ENCODE data around the gene SASH1.

The SASH1 gene

DNA sequence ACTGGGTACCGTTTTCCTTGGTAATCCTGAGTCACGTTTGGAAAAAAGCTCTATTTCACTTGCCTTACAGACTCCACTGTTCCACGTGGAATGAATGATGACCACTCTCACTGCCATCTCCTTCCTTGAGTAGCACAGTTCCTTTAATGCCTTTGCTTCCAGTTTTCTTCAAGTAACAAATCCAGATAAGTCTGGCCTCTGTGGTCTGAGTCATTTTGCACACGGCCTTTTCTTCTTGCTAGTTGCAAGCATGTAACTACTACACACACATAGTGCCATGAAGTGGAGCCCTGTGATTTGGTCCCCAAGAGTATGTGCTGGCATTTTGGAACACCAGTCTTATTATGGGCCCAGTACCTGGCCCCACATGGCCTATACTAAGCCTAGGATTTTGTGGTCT lies 182.8 kb downstream of the SASH1 start:
- ATAC-seq (replicated peaks) (peak in 1 of 2 donors; percentile 24), DNase-seq (no peak)
- Mint-ChIP-seq H3K27ac (no peak overlapping the region), H3K4me3 (no peak overlapping the region), H3K27me3 (peaks cover 0 to 5% of the 10 kb centered on the region in 2 donors), H3K9me3 (no peaks in the 10 kb centered on the region), H3K4me1 (peaks cover 32 to 44% of the 10 kb centered on the region in 2 donors), H3K36me3 (no peaks in the 10 kb centered on the region)

DNA sequence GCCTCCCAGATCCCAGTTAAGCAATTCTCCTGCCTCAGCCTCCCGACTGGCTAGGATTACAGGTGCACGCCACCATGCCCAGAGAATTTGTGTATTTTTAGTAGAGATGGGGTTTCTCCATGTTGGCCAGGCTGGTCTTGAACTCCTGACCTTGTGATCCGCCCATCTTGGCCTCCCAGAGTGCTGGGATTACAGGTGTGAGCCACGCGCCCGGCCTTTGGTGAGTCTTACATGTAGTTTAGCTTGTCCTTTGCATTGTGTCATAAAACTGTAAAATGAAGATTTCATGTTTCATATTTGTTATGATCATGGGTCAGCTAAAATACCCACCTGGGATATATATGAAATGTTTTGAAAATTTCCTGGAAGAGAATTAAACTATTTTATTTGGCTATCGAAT lies 183.5 kb downstream of the SASH1 start:
- peaks cover 0 to 5% of the 10 kb centered on the region in 2 donors for H3K27me3 Mint-ChIP-seq
- H3K4me1 Mint-ChIP-seq, result peaks cover 28 to 37% of the 10 kb centered on the region in 2 donors
- no peak for DNase-seq
- no peak overlapping the region for H3K4me3 Mint-ChIP-seq
- H3K36me3 Mint-ChIP-seq, result no peaks in the 10 kb centered on the region
- ATAC-seq (replicated peaks), result no peak
- H3K9me3 Mint-ChIP-seq, result no peaks in the 10 kb centered on the region
- H3K27ac Mint-ChIP-seq, result no peak overlapping the region

DNA sequence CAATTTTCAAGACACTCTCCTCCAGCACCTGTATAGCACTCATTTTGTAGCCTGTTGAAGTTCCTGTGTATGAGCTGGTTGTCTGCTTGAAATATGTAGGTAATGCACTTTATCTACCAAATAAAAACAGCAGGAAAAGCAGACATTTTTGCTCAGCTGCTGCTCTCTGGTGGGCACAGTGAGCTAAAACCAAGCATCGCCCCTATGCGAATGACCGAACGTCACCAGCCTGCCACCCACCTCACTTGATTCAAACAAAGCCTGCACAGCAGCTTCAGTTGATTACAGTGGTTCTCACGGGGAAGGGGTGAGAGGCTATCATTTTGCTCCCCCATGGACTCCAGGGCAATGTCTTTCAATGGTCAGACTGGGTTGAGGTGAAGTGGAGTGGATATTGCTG lies 185.7 kb downstream of the SASH1 start:
- ATAC-seq (replicated peaks), result no peak
- no peak for DNase-seq
- H3K36me3 Mint-ChIP-seq, result peaks cover 0 to 2% of the 10 kb centered on the region in 2 donors

DNA sequence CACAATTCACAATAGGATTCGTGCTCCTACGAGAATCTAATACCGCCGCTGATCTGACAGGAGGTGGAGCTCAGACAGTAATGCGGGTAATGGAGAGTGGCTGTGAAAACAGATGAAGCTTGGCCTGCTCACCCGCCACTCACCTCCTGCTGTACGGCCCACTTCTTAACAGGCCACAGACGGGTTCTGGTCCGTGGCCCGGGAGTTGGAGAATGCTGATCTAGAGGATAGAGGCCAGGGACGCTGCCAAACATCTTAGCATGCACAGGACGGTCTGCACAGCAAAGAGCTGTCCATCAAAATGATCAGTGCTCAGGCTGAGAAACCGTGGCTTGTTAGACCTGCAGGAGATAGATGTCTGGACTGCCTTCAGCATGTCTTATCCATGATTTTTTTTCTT lies 186.4 kb downstream of the SASH1 start:
- Mint-ChIP-seq H3K27ac (no peak overlapping the region), H3K9me3 (no peaks in the 10 kb centered on the region), H3K4me3 (no peak overlapping the region), H3K4me1 (peaks cover 12 to 15% of the 10 kb centered on the region in 2 donors), H3K36me3 (peaks cover 0 to 2% of the 10 kb centered on the region in 2 donors), H3K27me3 (peaks cover 8 to 18% of the 10 kb centered on the region in 2 donors)
- no peak for ATAC-seq (replicated peaks)
- no peak for DNase-seq

More for the DNA sequence above, 185.7 kb downstream of the SASH1 start:
- H3K4me1 Mint-ChIP-seq, result peaks cover 17% of the 10 kb centered on the region in 2 donors
- H3K27ac Mint-ChIP-seq, result no peak overlapping the region
- no peak overlapping the region for H3K4me3 Mint-ChIP-seq
- H3K9me3 Mint-ChIP-seq, result no peaks in the 10 kb centered on the region
- peaks cover 8 to 18% of the 10 kb centered on the region in 2 donors for H3K27me3 Mint-ChIP-seq

DNA sequence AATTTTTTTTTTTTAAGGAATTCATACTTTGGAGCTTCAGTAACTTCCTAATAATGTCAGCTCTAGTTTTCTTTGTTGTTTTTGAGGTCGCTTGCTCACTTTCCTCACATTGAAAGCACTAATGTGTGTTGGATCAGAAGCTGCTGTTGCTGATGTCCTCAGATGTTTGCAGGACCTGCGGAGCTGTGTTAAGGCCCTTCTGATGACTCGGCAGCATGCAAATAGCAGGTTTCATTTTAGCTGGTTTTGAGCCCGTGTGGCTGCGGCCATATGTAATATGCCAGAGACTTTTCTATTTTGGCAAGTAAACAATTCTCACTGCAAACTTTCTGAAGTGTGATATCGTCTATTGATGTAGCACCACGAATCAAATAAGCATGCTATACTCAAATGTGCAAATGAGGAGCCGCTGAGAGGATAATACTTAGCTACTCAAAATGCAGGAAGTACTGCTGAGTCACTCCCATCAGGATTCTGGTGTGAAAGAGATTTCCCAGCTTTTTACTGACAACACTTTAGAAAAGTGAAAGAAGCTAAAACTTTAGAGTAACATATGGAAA lies 187.8 kb downstream of the SASH1 start:
- H3K4me3 Mint-ChIP-seq, result no peak overlapping the region
- H3K27ac Mint-ChIP-seq, result no peak overlapping the region
- peaks cover 8 to 18% of the 10 kb centered on the region in 2 donors for H3K27me3 Mint-ChIP-seq
- peaks cover 0 to 2% of the 10 kb centered on the region in 2 donors for H3K36me3 Mint-ChIP-seq
- no peaks in the 10 kb centered on the region for H3K9me3 Mint-ChIP-seq
- peaks cover 1 to 7% of the 10 kb centered on the region in 2 donors for H3K4me1 Mint-ChIP-seq
- DNase-seq, result no peak
- peak; percentile 65 to 66 for ATAC-seq (replicated peaks)

DNA sequence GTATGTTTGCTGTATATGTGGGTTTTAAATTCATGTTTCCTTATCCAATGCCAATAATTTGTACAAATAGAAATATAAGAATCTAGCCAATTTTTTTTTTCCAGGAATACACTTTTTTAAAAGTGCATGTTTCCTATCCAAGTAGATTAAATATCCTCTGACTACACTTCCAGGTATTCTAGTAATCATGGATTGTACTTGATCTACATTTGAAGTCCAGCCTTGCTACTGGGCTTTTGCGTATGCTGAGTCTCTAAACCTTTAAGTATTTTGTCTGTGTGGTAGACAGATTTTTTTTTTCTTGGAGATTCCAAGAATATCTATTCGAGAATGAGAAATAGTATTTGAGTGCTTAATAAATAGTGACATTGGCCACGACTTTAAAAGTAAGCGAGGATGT lies 188.3 kb downstream of the SASH1 start:
- no peak for DNase-seq
- no peak for ATAC-seq (replicated peaks)
- no peak overlapping the region for H3K27ac Mint-ChIP-seq
- H3K27me3 Mint-ChIP-seq, result peaks cover 8 to 18% of the 10 kb centered on the region in 2 donors
- no peak overlapping the region for H3K4me3 Mint-ChIP-seq
- H3K9me3 Mint-ChIP-seq, result no peaks in the 10 kb centered on the region
- H3K36me3 Mint-ChIP-seq, result peaks cover 0 to 2% of the 10 kb centered on the region in 2 donors
- H3K4me1 Mint-ChIP-seq, result peaks cover 0 to 7% of the 10 kb centered on the region in 2 donors

DNA sequence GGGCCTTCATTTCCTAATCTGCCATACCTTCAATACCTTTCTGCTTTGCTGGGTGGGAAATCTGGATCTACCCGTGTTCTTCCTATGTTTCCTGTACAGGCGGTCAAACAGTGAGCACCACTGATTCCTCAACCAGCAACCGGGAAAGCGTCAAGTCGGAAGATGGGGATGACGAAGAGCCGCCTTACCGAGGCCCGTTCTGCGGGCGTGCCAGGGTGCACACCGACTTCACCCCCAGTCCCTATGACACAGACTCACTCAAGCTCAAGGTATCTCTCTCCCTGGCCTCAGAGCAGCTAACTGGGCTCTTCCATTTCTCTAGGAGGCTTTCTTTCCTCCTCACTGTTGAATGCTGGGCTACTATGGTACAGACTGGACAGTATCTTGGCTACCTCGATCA lies 190.1 kb downstream of the SASH1 start:
- Mint-ChIP-seq H3K4me1 (peaks cover 0 to 5% of the 10 kb centered on the region in 2 donors), H3K27ac (peak overlapping the region; percentile 47), H3K27me3 (peaks cover 8 to 18% of the 10 kb centered on the region in 2 donors), H3K4me3 (no peak overlapping the region), H3K9me3 (no peaks in the 10 kb centered on the region), H3K36me3 (peaks cover 0 to 2% of the 10 kb centered on the region in 2 donors)
- no peak for ATAC-seq (replicated peaks)
- no peak for DNase-seq

DNA sequence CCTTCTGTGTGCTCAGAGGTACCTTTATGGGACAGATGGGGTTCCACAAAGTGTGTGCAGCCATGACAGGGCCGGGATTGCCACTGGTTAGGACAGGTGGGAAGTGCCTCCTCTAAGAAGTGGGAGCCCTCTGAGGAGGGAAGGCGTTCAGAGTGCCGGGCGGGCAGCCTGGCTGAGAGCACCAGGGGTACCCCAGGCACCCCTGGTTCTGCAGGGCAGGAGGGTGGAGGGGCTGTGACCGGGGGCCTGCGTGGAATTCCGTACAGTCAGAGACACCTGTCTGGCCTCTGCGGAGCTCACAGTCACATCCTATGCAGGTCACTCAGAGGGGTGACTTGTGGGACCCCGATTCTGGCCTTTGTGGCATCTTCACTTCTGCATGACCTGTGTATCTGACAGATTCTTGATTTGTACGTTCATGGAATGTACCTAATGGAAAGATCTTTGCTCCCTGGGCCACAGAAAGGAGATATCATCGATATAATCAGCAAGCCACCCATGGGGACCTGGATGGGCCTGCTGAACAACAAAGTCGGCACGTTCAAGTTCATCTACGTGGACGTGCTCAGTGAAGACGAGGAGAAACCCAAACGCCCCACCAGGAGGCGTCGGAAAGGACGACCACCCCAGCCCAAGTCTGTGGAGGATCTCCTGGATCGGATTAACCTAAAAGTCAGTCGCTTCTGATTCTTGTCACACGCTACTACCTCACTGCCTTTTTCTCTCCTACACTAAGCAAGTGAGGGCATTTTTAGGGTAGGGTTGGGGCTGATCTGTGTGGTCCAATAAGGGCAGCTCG lies 190.9 kb downstream of the SASH1 start:
- Mint-ChIP-seq H3K9me3 (no peaks in the 10 kb centered on the region), H3K36me3 (peaks cover 0 to 2% of the 10 kb centered on the region in 2 donors), H3K4me3 (no peak overlapping the region), H3K27me3 (peaks cover 12 to 20% of the 10 kb centered on the region in 2 donors), H3K27ac (peak overlapping the region; percentile 47), H3K4me1 (peaks cover 2% of the 10 kb centered on the region in 2 donors)
- ATAC-seq (replicated peaks) (no peak), DNase-seq (no peak)

DNA sequence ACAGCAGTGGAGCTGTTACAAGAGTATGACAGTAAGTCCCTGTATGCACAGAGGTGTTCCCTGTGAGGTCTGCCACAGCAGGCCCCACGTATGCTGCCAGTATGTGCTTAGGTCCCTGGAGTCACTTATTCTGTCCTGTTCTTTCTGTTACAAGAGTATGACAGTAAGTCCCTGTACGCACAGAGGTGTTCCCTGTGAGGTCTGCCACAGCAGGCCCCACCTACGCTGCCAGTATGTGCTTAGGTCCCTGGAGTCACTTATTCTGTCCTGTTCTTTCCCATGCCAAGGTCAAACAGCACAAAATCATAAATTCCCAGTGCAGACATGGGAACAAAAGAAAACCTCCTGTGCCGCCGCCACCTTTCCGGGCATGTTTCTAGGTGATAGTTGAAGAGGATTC lies 192.2 kb downstream of the SASH1 start:
- no peaks in the 10 kb centered on the region for H3K9me3 Mint-ChIP-seq
- peaks cover 4 to 5% of the 10 kb centered on the region in 2 donors for H3K4me1 Mint-ChIP-seq
- H3K36me3 Mint-ChIP-seq, result peaks cover 0 to 2% of the 10 kb centered on the region in 2 donors
- ATAC-seq (replicated peaks) (no peak), DNase-seq (no peak)
- H3K27ac Mint-ChIP-seq, result no peak overlapping the region
- no peak overlapping the region for H3K4me3 Mint-ChIP-seq
- H3K27me3 Mint-ChIP-seq, result peaks cover 12 to 18% of the 10 kb centered on the region in 2 donors

DNA sequence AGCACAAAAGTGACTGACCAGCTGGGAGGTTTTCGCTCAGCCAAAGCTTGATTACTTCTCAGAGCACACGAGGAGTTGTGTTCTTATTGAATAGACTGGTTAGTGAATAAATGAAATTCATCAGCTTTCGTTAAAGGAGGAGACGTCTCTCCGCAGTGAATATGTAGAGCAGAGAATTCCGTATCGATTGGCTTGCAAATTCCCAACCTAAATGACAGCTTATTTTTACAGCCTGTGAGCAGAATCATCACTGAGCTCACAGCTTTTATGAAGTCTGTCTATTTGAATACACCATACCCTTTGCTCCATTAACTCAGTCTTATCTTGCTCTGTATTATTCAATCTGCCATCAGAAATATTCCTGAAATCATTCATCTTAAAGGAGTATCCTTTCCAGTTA lies 192.7 kb downstream of the SASH1 start:
- H3K4me3 Mint-ChIP-seq, result no peak overlapping the region
- ATAC-seq (replicated peaks), result no peak
- H3K9me3 Mint-ChIP-seq, result no peaks in the 10 kb centered on the region
- H3K27ac Mint-ChIP-seq, result no peak overlapping the region
- DNase-seq, result no peak
- H3K36me3 Mint-ChIP-seq, result peaks cover 0 to 2% of the 10 kb centered on the region in 2 donors
- H3K4me1 Mint-ChIP-seq, result peaks cover 2 to 5% of the 10 kb centered on the region in 2 donors
- peaks cover 17 to 18% of the 10 kb centered on the region in 2 donors for H3K27me3 Mint-ChIP-seq

DNA sequence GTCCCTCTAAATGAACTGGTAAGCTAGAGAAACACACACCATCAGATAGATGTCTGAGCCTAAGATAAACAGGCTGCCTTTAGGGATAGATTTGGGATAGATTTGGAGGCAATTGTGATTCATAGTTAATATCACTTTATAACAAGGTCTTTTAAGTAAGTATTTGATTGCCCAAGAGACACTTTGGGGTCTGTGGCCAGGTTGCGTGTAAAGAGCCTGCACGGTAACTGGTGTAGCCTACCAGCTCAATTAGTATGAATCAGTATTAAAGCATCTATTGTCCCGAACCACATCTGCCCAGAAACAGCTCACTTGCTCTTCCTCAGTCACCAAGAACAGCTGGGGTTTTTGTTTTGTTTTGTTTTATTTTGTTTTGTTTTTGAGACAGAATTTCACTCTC lies 193.3 kb downstream of the SASH1 start:
- H3K36me3 Mint-ChIP-seq, result peaks cover 0 to 2% of the 10 kb centered on the region in 2 donors
- H3K27ac Mint-ChIP-seq, result no peak overlapping the region
- no peak overlapping the region for H3K4me3 Mint-ChIP-seq
- ATAC-seq (replicated peaks), result no peak
- DNase-seq, result no peak
- peaks cover 2 to 5% of the 10 kb centered on the region in 2 donors for H3K4me1 Mint-ChIP-seq
- no peaks in the 10 kb centered on the region for H3K9me3 Mint-ChIP-seq
- H3K27me3 Mint-ChIP-seq, result peaks cover 18 to 23% of the 10 kb centered on the region in 2 donors

DNA sequence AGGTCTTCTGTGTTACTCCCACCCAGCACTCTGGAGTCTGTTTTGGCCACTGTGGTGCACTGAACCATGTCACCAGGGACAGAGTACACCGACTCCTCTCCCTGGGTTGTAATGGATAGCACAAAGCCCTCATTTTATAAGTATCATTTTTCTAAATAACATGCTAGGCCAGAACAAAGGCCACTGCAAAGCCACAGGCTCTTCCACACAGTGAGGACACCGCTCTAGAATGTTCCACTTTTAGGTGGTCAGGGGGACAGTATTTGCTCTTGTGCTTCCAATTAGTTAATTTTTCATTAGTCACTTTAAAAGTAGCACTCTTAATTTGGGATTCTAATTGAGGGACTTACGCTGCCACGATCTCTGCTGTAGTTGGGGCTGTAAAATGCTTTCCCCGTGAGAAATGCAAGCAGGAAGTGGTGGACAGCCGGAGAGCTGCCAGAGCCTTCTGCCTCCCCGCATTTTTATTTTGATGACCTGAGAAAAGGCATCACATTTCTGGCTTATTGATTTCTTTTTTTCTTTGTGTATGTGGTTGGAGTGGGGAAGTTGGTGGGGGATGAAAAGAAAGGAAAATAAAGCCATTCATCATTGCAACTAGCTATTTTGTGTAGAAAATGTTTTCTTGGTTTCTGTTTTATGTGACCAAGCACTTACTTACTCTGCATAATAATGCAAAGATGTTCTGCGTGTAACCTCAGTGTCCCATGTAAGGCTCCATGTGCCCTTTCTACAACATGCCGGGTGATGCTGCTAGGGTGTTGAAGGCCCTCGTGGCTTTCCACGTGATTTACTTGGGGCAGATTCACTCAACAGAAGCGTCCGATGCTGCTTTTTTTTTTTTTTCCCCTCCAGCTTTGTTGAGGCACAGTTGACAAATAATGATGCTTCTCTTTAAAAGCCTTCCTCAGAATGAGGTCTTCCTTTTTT lies 195.9 kb downstream of the SASH1 start:
- H3K27ac Mint-ChIP-seq, result no peak overlapping the region
- H3K27me3 Mint-ChIP-seq, result peaks cover 6 to 15% of the 10 kb centered on the region in 2 donors
- DNase-seq (no peak), ATAC-seq (replicated peaks) (no peak)
- no peak overlapping the region for H3K4me3 Mint-ChIP-seq
- H3K36me3 Mint-ChIP-seq, result no peaks in the 10 kb centered on the region
- peaks cover 2 to 5% of the 10 kb centered on the region in 2 donors for H3K4me1 Mint-ChIP-seq
- H3K9me3 Mint-ChIP-seq, result no peaks in the 10 kb centered on the region

DNA sequence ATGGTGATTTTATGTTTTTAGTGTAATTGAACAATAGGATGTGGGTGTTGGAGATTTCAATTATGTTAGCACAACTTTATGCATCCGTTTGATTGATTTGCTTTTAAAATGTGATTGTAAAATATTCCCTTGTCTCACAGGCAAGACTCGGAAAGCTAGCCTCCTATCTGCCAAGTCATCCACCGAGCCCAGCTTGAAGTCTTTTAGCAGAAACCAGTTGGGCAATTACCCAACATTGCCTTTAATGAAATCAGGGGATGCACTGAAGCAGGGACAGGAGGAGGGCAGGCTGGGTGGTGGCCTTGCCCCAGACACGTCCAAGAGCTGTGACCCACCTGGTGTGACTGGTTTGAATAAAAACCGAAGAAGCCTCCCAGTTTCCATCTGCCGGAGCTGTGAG lies 200.9 kb downstream of the SASH1 start:
- no peaks in the 10 kb centered on the region for H3K36me3 Mint-ChIP-seq
- peaks cover 3 to 12% of the 10 kb centered on the region in 2 donors for H3K27me3 Mint-ChIP-seq
- ATAC-seq (replicated peaks) (no peak), DNase-seq (no peak)
- no peaks in the 10 kb centered on the region for H3K9me3 Mint-ChIP-seq
- H3K27ac Mint-ChIP-seq, result no peak overlapping the region
- peaks cover under 1 to 3% of the 10 kb centered on the region in 2 donors for H3K4me1 Mint-ChIP-seq
- H3K4me3 Mint-ChIP-seq, result no peak overlapping the region

DNA sequence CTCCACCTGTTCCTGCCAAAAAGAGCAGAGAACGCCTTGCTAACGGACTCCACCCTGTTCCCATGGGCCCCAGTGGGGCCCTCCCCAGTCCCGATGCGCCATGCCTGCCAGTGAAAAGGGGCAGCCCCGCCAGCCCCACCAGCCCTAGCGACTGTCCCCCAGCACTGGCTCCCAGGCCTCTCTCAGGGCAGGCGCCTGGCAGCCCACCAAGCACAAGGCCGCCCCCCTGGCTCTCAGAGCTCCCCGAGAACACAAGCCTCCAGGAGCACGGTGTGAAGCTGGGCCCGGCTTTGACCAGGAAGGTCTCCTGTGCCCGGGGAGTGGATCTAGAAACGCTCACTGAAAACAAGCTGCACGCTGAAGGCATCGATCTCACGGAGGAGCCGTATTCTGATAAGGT lies 201.8 kb downstream of the SASH1 start:
- DNase-seq (no peak), ATAC-seq (replicated peaks) (no peak)
- Mint-ChIP-seq H3K4me3 (no peak overlapping the region), H3K36me3 (no peaks in the 10 kb centered on the region), H3K27ac (no peak overlapping the region), H3K27me3 (peaks cover 0 to 12% of the 10 kb centered on the region in 2 donors), H3K4me1 (no peaks in the 10 kb centered on the region), H3K9me3 (no peaks in the 10 kb centered on the region)
